SK-N-SH treated with all-trans-retinoic acid at 6 μM for 48 hours (cell line): ENCODE measurements around the gene AFDN.

Source experiments
- CSDC2 ChIP-seq: fragments of 250-450 bp; sonication (Bioruptor Pico); IDR thresholded peaks from 2 replicates; pipeline ENCODE4 v1.5.0; 2020; ENCODE audit warnings: mild to moderate bottlenecking, moderate library complexity
- PATZ1 ChIP-seq: fragments of 250-450 bp; sonication (Bioruptor Pico); IDR thresholded peaks from 2 replicates; pipeline ENCODE4 v1.8.0; 2020; ENCODE audit warnings: mild to moderate bottlenecking, moderate library complexity, borderline replicate concordance
- ZC3H10 ChIP-seq: fragments of 250-450 bp; sonication (Bioruptor Pico); IDR thresholded peaks from 2 replicates; pipeline ENCODE4 v1.5.1; 2021; ENCODE audit warnings: mild to moderate bottlenecking, moderate library complexity

- TF ChIP-seq CSDC2 (CRISPR knock-in tag) (no peak), ZC3H10 (no peak), PATZ1 (CRISPR knock-in tag) (no peak)
These were observed 166.5 kb downstream of the AFDN start for GRCh38 chr6:167993169-167993568.
